ENCODE results near the gene ZFYVE27. TPM values are rescaled to one million over a fixed set of nuclear protein-coding genes. Genes with fewer than 3 reads are reported as not detected.

The ZFYVE27 gene
- total RNA-seq, 2 donors from 2014 or later, result 14.6 to 16.1 TPM

DNA sequence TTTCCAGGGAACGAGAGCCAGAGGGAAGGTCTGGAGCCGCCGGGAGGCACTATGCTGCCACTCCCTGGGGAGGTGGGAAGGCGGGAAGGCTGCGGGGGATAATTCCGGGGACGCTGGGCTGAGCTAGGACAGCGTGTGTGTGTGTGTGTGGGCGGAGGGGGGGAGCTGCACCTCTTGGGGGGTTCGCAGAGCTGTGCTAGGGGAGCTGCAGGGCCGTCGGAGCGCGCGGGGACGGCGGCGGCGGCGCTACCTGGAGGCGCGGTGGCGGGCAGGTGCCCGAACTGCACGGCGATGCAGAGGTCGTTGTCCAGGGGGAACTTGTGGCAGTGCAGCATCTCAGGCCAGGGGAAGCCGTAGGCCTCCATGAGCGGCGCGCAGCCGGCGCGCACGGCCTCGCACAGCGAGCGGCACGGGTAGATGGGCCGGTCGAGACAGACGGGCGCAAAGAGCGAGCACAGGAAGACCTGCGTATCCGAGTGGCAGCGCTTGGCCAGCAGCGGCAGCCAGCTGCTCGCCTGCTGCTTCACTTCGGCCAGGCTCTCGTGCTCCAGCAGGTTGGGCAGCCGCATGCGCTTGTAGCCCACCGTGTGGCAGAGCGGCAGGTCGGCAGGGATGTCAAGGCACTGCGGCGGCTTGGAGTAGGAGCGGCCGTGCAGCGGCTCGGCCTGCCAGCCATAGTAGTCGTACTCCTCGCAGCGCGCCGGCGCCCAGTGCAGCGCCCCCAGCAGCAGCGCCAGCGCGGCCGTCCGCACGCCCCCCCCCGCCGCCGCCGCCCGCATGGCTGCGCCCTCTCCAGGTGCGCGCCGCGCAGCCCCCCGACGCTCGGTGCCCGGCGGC is 34.3 kb downstream of the ZFYVE27 start:
- Histone ChIP-seq H3K4me3 (peak overlapping the region; percentile 51 to 59), H3K36me3 (peaks cover 14% of the 10 kb centered on the region), H3K9me3 (no peaks in the 10 kb centered on the region), H3K27me3 (no peaks in the 10 kb centered on the region), H3K4me1 (peaks cover 0 to 19% of the 10 kb centered on the region in 2 donors), H3K27ac (peak overlapping the region; percentile 60 to 80)
- TF ChIP-seq CTCF (IDR thresholded peaks at IDR 0.05), result no peak
- no peak for DNase-seq (ENCODE audit: low spot score)

DNA sequence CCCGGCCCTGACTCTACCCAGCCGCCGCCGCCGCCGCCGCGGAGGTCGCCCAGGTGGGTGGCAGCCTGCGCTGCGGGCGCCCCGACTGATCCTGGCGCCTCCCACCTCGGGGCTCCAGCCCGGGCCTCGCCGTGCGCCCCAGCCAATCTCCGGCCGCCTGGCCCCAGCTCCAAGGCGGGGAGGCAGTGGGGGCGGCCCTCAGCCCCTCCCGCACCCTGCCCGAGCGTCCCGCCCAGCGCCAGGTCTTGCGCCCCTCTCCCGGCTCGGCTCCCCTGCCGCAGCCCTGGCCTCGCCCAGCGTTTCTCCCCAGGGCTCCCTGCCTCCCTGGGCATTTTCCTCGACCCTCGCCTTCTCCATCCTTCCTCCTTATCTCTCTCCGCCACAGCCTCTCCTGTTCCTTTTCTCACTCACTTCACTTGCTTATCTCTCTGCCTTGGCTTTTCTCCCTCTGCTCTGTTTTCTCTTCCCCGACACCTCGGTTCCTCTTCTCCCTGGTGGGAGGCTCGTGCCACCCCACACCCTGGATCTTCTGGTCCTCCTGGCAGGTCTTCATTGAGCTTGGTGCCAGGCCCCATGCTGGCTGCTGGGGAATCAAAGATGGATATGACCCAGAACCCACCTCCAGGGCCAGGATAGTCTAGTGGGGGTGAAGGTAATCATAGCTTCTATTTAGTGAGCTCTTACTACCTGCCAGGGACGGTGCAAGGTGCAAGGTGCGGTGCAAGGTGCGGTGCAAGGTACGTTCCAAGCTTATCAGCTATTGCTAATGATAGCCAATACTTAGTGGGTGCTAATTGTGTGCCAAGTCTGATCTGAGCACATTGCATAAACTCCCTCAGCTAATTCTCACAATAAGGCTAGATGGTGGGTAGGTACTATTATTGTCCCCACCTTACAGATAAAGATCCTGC is 35.2 kb downstream of the ZFYVE27 start, which contains the start of gene SFRP5:
TSS of gene SFRP5 (minus strand) at position 87 of the 911 bp plus-strand sequence. CDS start 166 bp downstream, outside the sequence.
- peak within 1 kb of the TSS; percentile 60 to 80 for H3K27ac ChIP-seq
- H3K4me3 ChIP-seq, result peak within 1 kb of the TSS; percentile 51 to 59
- no peaks in the 10 kb centered on the region for H3K9me3 ChIP-seq
- peaks cover 0 to 19% of the 10 kb centered on the region in 2 donors for H3K4me1 ChIP-seq
- peaks cover 12% of the 10 kb centered on the region for H3K36me3 ChIP-seq
- TF ChIP-seq CTCF (IDR thresholded peaks at IDR 0.05), result no peak
- H3K27me3 ChIP-seq, result no peaks in the 10 kb centered on the region
- DNase-seq (ENCODE audit: low spot score), result no peak

DNA sequence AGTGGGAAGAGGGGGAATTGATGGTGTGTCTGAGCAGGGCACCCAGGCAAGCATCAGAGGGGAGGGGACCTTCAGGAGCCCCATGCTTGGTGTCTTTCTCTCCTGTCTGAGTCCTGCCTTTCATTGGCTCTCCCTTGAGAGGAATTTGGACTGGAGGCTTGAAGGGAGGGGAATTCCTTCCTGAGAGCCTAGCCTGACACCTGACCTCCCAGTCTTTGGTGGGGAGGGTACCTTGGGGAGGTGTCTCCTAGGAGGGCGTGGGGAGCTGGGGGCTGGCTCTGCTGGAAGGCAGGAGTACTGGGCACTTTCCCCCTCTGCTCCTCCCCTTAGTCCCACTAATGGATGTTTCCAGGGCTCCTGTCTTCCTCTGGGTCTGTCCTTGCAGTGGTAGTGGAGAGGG is 36.2 kb downstream of the ZFYVE27 start:
- no peak for TF ChIP-seq CTCF (IDR thresholded peaks at IDR 0.05)
- DNase-seq (ENCODE audit: low spot score), result no peak
- peaks cover 0 to 19% of the 10 kb centered on the region in 2 donors for H3K4me1 ChIP-seq
- H3K36me3 ChIP-seq, result peaks cover 5% of the 10 kb centered on the region
- no peaks in the 10 kb centered on the region for H3K27me3 ChIP-seq
- H3K27ac ChIP-seq, result peak overlapping the region in 1 of 2 donors; percentile 80
- H3K4me3 ChIP-seq, result no peak overlapping the region
- H3K9me3 ChIP-seq, result no peaks in the 10 kb centered on the region

DNA sequence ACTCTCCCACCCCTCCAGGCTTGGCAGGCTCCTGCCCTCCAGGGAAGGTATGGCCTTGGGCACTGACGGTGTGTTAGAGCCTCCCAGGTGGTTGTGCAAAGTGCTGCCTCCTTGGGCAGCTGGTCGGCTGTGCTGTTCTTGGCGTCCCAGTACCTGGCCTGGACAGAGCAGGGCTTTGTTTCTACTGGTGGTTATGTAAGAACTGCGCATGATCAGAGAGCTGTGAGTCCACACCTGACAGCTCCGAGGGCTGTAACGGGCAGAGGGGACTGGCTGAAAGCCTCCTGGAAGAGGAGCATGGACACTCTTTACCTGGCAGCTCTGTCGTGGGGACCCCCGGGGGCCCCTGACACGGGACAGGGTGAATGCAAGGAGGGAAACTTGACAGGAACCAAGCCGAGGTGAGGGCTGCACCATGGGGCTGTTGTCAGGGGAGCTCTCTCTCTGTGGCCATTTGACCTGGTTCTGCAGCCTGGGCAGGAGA is 37.9 kb downstream of the ZFYVE27 start:
- no peak for TF ChIP-seq CTCF (IDR thresholded peaks at IDR 0.05)
- Histone ChIP-seq H3K36me3 (no peaks in the 10 kb centered on the region), H3K4me3 (no peak overlapping the region), H3K27ac (no peak overlapping the region), H3K4me1 (peaks cover 0 to 19% of the 10 kb centered on the region in 2 donors), H3K27me3 (no peaks in the 10 kb centered on the region), H3K9me3 (no peaks in the 10 kb centered on the region)
- no peak for DNase-seq (ENCODE audit: low spot score)

DNA sequence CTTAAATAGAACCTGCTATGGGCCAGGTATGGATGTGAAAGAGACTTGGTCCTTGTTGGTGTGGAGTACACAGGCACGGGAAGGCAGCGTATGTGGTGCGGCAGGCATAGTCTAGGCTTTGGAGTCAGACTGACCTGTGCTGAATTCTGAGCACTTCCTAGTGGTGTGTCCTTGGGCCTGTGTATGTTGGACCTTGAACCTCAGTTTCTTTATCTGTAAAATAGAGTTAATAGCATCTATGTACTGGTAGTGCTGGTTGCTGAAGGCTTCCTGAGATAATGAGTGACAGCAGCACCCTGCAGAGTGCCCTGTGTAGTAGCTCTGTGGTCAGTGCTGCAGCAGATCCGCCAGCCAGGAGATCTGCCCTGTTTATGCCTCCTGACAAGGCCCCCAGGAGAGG is 40.2 kb downstream of the ZFYVE27 start:
- no peaks in the 10 kb centered on the region for H3K27me3 ChIP-seq
- H3K4me3 ChIP-seq, result no peak overlapping the region
- H3K27ac ChIP-seq, result no peak overlapping the region
- no peak for TF ChIP-seq CTCF (IDR thresholded peaks at IDR 0.05)
- H3K4me1 ChIP-seq, result peaks cover 6 to 34% of the 10 kb centered on the region in 2 donors
- DNase-seq (ENCODE audit: low spot score), result no peak
- H3K36me3 ChIP-seq, result no peaks in the 10 kb centered on the region
- H3K9me3 ChIP-seq, result no peaks in the 10 kb centered on the region

Data from right atrium auricular region (tissue), 2 donors.